GM18951 (cell line): ENCODE results near the gene IRF3.

ENCODE experiments used
- POLR2A ChIP-seq: IDR thresholded peaks from 4 replicates; pipeline ENCODE4 v1.6.1; 2011; ENCODE audit warnings: mild to moderate bottlenecking; ENCODE audit not compliant: insufficient read length, insufficient read depth; ENCODE audit errors: extremely low read depth
- in situ Hi-C: fragments of 300-500 bp; cut with MboI; formaldehyde crosslinking; loops from one replicate; pipeline ENCODE4 v1.12.0; 2022; ENCODE audit warnings: low sequenced_read_pairs, mixed read lengths, inconsistent platforms; ENCODE audit not compliant: unreplicated experiment

The IRF3 gene

DNA sequence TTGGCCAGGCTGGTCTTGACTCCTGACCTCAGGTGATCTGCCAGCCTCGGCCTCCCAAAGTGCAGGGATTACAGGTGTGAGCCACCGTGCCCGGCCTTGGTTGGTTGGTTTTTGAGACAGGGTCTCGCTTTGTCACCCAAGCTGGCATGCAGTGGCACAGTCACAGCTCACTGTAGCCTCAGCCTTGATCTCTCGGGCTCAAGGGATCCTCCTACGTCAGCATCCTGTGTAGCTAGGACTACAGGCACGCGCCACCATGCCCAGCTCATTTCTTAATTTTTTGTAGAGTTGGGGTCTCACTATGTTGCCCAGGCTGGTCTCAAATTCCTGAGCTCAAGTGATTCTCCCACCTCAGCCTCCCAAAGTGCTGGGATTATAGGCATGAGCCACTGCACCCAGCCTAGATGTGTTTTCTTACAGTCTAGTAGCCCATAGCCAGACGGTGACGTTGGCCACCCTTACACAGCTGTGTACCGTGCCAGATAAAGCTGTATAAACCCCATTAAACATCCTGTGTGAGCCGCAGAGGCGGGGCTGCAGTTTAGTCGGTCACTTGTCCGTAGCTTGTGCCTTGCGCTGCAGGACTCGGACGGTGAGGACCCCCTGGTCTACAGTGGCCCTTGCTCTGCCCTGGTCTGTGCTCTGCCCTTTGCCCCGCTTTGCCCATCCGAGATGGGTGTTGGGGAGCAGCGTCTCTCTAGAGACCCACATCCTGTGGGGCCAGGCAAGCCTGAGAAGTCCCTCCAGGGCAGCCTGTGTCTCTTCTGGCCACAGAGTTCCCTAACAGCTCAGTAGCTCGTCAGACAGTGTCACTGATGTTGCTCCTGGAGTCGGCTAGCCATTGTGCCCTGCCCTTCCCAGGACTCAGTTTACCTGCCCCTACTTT lies 9.8 kb downstream of the IRF3 start:
- in situ Hi-C loops, result no loop called here

DNA sequence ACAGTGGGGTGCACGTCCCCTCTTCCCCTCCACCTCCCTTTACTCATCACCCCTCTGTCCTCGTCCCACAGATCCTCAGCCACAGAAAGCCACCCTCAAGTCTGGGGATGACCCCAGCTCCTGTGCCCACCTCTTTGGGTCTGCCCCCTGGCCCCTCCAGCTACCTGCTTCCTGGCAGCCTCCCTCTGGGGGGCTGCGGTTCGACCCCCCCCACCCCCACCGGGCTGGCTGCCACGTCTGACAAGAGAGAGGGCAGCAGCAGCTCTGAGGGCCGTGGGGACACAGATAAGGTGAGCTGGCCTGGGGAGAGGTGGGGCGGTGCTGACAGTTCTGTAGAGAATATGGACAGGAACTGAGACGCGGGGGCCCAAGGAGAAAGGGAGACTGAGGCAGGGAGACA lies 11.1 kb downstream of the IRF3 start:
- in situ Hi-C loops, result no loop called here
- TF ChIP-seq POLR2A, result no peak

More for the DNA sequence above, 9.8 kb downstream of the IRF3 start:
- TF ChIP-seq POLR2A, result no peak

DNA sequence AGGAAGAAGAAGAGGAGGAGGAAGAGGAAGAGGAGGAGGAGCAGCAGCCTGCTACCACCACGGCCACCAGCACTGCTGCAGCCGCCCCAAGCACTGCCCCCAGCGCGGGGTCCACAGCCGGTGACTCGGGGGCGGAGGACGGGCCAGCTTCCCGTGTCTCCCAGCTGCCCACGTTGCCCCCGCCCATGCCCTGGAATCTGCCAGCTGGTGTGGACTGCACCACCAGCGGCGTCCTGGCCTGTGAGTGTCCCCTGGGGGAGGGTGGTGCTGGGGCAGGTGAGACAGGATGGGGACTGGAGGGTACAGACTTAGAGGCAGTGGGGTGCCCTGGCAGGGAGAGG lies 12.2 kb downstream of the IRF3 start:
- in situ Hi-C loops, result no loop called here
- TF ChIP-seq POLR2A, result no peak

DNA sequence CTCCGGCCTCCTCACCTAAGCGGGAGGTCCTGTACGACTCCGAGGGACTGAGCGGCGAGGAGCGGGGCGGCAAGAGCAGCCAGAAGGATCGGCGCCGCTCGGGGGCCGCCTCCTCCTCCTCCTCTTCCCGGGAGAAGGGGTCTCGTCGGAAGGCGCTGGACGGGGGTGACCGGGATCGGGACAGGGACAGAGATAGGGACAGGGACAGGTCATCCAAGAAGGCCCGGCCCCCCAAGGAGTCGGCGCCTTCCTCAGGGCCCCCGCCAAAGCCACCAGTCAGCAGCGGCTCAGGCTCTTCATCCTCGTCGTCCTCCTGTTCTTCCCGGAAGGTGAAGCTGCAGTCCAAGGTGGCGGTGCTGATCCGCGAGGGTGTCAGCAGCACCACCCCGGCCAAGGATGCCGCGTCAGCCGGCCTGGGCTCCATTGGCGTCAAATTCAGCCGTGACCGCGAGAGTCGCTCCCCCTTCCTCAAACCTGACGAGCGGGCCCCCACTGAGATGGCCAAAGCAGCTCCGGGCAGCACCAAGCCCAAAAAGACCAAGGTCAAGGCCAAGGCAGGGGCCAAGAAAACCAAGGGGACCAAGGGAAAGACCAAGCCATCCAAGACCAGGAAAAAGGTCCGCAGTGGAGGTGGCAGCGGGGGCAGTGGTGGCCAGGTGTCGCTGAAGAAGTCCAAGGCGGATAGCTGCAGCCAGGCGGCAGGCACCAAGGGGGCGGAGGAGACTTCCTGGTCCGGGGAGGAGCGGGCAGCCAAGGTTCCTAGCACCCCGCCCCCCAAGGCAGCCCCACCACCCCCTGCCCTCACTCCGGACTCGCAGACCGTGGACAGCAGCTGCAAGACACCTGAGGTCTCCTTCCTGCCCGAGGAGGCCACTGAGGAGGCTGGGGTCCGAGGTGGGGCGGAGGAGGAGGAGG lies 12.8 kb downstream of the IRF3 start:
- no peak for TF ChIP-seq POLR2A
- in situ Hi-C loops, result no loop called here

DNA sequence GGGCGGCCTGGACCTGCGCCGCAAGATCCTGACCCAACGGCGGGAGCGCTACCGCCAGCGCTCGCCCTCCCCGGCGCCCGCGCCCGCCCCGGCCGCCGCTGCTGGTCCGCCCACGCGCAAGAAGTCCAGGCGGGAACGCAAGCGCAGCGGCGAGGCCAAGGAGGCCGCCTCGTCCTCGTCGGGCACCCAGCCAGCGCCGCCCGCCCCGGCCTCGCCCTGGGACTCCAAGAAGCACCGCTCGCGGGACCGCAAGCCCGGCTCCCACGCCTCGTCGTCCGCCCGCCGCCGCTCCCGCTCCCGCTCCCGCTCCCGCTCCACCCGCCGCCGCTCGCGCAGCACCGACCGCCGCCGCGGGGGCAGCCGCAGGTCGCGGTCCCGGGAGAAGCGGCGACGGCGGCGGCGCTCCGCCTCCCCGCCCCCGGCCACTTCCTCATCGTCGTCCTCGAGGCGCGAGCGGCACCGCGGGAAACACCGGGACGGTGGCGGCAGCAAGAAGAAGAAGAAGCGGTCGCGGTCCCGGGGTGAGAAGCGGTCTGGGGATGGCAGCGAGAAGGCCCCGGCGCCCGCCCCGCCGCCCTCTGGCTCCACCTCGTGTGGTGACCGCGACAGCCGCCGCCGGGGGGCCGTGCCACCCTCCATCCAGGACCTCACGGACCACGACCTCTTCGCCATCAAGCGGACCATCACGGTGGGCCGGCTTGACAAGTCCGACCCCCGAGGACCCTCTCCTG lies 13.7 kb downstream of the IRF3 start:
- in situ Hi-C loops, result no loop called here
- TF ChIP-seq POLR2A, result no peak

DNA sequence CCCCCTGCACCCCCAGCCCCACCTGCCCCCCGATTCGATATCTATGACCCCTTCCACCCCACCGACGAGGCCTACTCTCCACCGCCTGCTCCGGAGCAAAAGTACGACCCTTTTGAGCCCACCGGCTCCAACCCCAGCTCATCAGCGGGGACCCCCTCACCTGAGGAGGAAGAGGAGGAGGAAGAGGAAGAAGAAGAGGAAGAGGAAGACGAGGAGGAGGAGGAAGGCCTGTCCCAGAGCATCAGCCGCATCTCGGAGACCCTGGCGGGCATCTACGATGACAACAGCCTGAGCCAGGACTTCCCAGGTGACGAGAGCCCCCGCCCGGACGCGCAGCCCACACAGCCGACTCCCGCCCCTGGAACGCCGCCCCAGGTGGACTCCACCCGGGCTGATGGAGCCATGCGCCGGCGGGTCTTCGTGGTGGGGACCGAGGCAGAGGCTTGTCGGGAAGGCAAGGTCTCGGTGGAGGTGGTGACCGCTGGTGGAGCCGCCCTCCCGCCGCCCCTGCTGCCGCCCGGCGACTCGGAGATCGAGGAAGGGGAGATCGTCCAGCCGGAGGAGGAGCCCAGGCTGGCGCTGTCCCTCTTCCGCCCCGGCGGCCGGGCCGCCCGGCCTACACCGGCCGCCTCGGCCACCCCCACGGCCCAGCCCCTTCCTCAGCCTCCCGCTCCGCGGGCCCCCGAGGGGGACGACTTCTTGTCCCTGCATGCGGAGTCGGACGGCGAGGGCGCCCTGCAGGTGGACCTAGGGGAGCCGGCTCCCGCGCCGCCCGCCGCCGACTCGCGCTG lies 14.4 kb downstream of the IRF3 start:
- TF ChIP-seq POLR2A, result no peak
- in situ Hi-C loops, result no loop called here

DNA sequence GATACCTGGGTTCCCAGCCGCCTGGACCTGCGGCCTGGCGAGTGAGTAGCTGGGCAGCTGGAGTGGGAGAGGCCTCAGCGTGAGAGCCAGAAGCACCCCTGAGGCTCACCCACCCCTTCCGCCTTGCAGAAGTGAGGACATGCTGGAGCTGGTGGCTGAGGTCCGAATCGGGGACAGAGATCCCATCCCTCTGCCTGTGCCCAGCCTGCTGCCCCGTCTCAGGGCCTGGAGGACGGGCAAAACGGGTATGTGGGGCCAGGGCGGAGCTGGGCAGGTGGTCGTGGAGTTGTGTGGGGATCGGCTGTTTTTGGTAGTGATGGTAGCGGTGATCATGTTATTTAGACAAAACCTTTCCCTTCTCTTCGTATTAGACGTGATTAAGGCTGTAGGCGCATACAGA lies 19.1 kb downstream of the IRF3 start:
- no peak for TF ChIP-seq POLR2A
- in situ Hi-C loops, result no loop called here

DNA sequence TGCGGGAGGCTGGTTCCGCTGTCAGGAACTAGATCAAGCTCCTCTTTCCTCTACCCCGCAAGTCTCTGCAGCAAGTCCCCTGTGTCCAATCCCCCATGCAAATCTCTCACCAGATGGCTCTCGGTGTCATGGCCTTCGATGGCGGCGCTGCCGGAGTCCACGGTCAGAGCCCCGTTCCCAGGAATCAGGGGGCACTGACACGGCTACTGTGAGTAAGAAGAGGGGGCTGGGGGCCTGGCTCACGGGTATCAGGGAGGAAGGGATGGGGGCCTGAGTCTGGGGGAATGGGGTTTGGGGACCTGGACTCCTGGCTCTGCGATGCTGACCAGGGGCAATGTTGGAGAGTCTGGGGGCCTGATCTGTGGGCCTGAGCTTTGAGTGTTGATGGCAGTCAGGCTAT lies 19.7 kb downstream of the IRF3 start:
- TF ChIP-seq POLR2A, result no peak
- in situ Hi-C loops, result no loop called here

DNA sequence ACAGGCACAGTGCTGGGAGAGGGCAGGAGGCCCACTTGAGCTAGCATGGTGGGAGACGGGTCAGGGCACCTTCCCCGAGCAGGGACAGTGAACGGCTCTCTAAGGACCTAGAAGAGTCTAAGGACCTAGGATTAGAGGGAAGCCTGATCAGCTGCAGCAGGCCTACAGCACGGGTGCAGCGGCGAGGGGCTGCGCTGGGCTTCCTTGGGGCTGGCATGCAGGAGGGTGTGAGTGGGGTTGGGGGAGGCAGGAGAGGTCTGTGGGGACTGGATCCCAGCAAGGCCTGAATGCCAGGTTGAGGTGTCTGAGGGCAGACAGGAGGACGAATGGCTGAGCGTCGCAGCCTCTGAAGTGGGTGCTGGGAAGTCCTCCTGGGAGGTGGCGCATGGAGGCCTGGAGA lies 20.1 kb downstream of the IRF3 start:
- no peak for TF ChIP-seq POLR2A
- in situ Hi-C loops, result no loop called here

DNA sequence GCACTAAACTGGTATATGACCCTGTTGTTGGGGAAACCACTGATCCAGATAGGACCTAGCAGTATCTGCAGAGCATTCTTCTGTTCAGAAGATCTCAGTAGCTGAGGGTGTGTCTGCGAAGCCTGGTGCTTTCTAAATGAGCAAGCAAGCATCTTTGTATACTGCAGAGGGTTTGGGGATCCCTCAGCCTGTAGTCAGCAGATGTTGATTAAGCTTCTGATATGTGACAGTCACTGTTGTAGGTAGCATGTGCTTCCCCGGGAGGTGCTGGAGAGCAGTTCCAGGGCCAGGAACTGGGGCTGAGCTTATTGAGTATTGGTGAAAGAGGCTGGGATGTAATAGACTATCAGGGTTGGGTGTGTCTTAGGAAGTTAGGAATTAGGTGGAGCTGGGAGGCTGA lies 22.2 kb downstream of the IRF3 start:
- in situ Hi-C loops, result no loop called here
- no peak for TF ChIP-seq POLR2A

DNA sequence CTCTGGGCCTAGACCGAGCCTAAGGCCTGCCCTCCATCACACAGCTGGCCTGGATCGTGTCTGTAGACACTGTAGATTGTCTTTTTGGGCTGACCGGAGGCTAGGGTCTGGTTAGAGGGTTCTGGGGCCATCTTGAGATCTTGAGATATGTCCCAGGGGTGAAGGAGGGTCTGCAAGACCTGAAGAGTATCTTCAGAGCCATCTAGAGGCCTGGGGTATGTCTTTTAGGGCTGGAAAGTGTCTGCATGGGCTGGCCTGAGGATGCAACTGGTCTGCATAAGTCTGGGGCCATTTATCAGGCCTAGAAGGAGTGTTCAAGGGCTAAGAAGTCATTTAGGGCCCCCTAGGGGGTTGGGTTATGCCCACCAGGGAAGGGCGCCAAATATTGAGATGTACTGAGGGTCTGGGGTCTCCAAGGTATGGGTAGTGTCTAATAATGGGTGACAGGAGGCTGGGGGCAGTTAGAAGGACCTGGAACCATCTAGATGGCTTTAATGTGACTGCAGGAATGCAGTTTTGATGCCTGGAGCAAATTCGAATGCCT lies 23.1 kb downstream of the IRF3 start:
- TF ChIP-seq POLR2A, result no peak
- in situ Hi-C loops, result no loop called here
